GM12878 (cell line): Measurements from ENCODE around the gene IGHMBP2. TPM values are rescaled to one million over a fixed set of nuclear protein-coding genes. Genes with fewer than 3 reads are reported as not detected.

Source experiments
- BACH1 ChIP-seq: fragments of 450-650 bp; IDR thresholded peaks from 2 replicates; pipeline ENCODE4 v1.6.1; 2017; ENCODE audit warnings: mild to moderate bottlenecking, borderline replicate concordance
- BMI1 ChIP-seq: fragments of 450-650 bp; IDR thresholded peaks from 2 replicates; pipeline ENCODE4 v1.6.1; 2016; ENCODE audit warnings: mild to moderate bottlenecking, moderate library complexity, borderline replicate concordance
- EP300 ChIP-seq, 2 experiments: fragments of 150-350 bp in 1 of 2; IDR thresholded peaks; 2 replicates each; pipeline ENCODE4 v1.6.1; 2011 to 2012; ENCODE audit warnings: low read depth in 2 of 2, low read length in 2 of 2, borderline replicate concordance in 1 of 2, improper control_type of control experiment in 1 of 2, inconsistent platforms in 1 of 2; ENCODE audit not compliant: control insufficient read depth in 1 of 2
- IRF4 ChIP-seq: IDR thresholded peaks from 2 replicates; pipeline ENCODE4 v1.6.1; 2011; ENCODE audit warnings: low read depth, low read length
- MTA2 ChIP-seq: fragments of 450-650 bp; IDR thresholded peaks from 2 replicates; pipeline ENCODE4 v1.6.1; 2016; ENCODE audit warnings: low read depth, mild to moderate bottlenecking, moderate library complexity
- MTA3 ChIP-seq: IDR thresholded peaks from 2 replicates; pipeline ENCODE4 v1.6.1; 2012; ENCODE audit warnings: low read length, inconsistent platforms, borderline replicate concordance
- MXI1 ChIP-seq: fragments of 150-350 bp; IDR thresholded peaks from 2 replicates; pipeline ENCODE4 v1.6.1; 2011; ENCODE audit warnings: low read depth, mild to moderate bottlenecking, inconsistent platforms, low read length, improper control_type of control experiment
- NRF1 ChIP-seq: conservative IDR thresholded peaks from 2 replicates; pipeline ENCODE4 v1.6.1; 2011; ENCODE audit warnings: mild to moderate bottlenecking, low read depth, low read length, improper control_type of control experiment
- RAD21 ChIP-seq: IDR thresholded peaks from 2 replicates; pipeline ENCODE4 v1.6.1; 2011; ENCODE audit warnings: mild to moderate bottlenecking, low read depth, low read length, moderate library complexity; ENCODE audit not compliant: insufficient read depth
- RBBP5 ChIP-seq: fragments of 200-600 bp; sonication (generic); conservative IDR thresholded peaks from 2 replicates; pipeline ENCODE4 v1.6.1; 2016
- RCOR1 ChIP-seq: conservative IDR thresholded peaks from 2 replicates; pipeline ENCODE4 v1.6.1; 2012; ENCODE audit warnings: low read depth, low read length, improper control_type of control experiment
- TARDBP ChIP-seq: IDR thresholded peaks from 2 replicates; pipeline ENCODE4 v1.6.1; 2016; ENCODE audit warnings: borderline replicate concordance
- YBX1 ChIP-seq: fragments of 450-650 bp; IDR thresholded peaks from 2 replicates; pipeline ENCODE4 v1.6.1; 2016; ENCODE audit warnings: antibody characterized with exemption
- ZNF24 ChIP-seq: fragments of 450-650 bp; IDR thresholded peaks from 2 replicates; pipeline ENCODE4 v1.6.1; 2017; ENCODE audit warnings: antibody characterized with exemption, mild to moderate bottlenecking
- ZNF274 ChIP-seq: IDR thresholded peaks from one replicate; pipeline ENCODE4 v1.8.0; 2011; ENCODE audit not compliant: insufficient read length, insufficient read depth
- polyA plus RNA-seq, 11 experiments: library from polyadenylated mRNA; depleted of rRNA in 4 of 11; unstranded in 6 of 11; stranded (reverse) in 5 of 11; fragments of >200 nt; fragmentation: Nextera tagmentation in 4 of 11; fragmentation: Illumina TruSeq in 1 of 11; extraction: Ambion mirVana in 4 of 11; extraction: Trizol in 1 of 11; gene quantifications; 1 replicate in 1 of 11; 2 replicates in 10 of 11; pipeline versions ENCODE4 v1.2.1 to v1.2.3, GENCODE V29; 2011 to 2016; ENCODE audit warnings: inconsistent platforms in 2 of 11, missing spikeins in 2 of 11, low read depth in 1 of 11
- total RNA-seq, 4 experiments: library from RNA; depleted of rRNA in 3 of 4; stranded (reverse); fragments of >200 nt in 3 of 4; fragmentation: Illumina TruSeq in 1 of 4; extraction: Trizol in 1 of 4; gene quantifications; 2 replicates each; pipeline versions ENCODE4 v1.2.1 to v1.2.3, GENCODE V29; 2013 to 2021
- TF ChIP-seq, protein P1 (sequence below): IDR thresholded peaks from 2 replicates; pipeline ENCODE4 v1.6.1; 2011; ENCODE audit warnings: mild to moderate bottlenecking, low read depth, low read length, moderate library complexity; ENCODE audit not compliant: insufficient replicate concordance
- TF ChIP-seq, protein P2 (sequence below): fragments of 450-650 bp; IDR thresholded peaks from 2 replicates; pipeline ENCODE4 v1.6.1; 2018; ENCODE audit warnings: borderline replicate concordance, mild to moderate bottlenecking; ENCODE audit not compliant: partially characterized antibody
- TF ChIP-seq, protein P3 (sequence below): IDR thresholded peaks from 2 replicates; pipeline ENCODE4 v1.6.1; 2011; ENCODE audit warnings: borderline replicate concordance, low read depth, mild to moderate bottlenecking, moderate library complexity, mixed read lengths, low read length; ENCODE audit not compliant: insufficient read depth; ENCODE audit errors: extremely low read length
- TF ChIP-seq, protein P4 (sequence below): IDR thresholded peaks from 2 replicates; pipeline ENCODE4 v1.6.1; 2012; ENCODE audit warnings: improper control_type of control experiment, low read depth, low read length; ENCODE audit not compliant: insufficient replicate concordance

IGHMBP2 gene
- total and polyA plus RNA-seq, 10 of the 15 experiments (the other 5 are each of a cell fraction or from before 2014, with no cell fraction given), result 1.4 to 20.1 (median 11.2) TPM

DNA sequence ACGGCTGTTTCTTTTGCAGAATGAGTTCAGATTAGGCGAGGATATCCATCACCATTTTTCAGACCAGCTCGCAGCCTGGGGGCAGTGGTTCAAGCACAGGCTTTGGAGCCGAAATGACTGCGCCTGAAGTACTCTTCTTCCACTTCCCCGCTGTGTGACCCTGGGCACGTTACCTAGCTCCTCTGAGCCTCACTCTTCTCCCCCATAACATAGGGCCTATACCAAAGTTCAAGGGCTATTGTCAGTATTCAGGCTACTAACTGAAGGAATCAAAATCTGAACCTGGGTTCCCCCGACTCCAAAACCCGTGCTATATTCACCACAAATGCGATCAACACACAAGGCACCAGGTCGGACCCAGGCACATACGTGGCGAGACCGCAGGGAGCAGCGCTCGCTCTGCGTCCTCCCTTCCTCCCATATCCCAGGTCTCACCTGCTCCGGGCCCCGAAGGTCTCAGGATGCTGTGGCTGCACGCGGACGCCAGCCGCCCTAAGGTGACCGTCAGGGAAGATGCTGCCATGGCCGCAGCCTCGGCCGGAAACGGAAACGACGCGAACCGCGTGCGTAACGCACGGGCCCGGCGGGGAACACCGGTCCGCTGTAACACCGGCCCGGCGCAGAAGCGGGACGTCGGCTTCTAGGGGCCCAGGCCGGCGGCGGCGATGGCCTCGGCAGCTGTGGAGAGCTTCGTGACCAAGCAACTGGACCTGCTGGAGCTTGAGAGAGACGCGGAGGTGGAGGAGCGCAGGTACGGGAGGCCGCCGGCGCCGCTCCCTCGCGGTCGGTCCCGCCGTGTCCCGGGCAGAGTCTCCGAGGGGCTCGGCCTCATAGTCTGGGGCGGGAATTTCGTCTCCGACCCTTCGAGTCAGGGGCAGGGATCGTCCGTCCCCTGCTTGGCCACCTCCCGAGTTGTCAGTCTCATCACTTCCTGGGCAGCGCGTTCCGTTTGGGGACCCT lies at the start of gene IGHMBP2, which contains the start of gene MRPL21 (continued):
- TF ChIP-seq, protein P1, sequence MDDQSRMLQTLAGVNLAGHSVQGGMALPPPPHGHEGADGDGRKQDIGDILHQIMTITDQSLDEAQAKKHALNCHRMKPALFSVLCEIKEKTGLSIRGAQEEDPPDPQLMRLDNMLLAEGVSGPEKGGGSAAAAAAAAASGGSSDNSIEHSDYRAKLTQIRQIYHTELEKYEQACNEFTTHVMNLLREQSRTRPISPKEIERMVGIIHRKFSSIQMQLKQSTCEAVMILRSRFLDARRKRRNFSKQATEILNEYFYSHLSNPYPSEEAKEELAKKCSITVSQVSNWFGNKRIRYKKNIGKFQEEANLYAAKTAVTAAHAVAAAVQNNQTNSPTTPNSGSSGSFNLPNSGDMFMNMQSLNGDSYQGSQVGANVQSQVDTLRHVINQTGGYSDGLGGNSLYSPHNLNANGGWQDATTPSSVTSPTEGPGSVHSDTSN, result peak; percentile 31
- no peak for TF ChIP-seq MTA2
- no peak for TF ChIP-seq BMI1
- TF ChIP-seq, protein P2, sequence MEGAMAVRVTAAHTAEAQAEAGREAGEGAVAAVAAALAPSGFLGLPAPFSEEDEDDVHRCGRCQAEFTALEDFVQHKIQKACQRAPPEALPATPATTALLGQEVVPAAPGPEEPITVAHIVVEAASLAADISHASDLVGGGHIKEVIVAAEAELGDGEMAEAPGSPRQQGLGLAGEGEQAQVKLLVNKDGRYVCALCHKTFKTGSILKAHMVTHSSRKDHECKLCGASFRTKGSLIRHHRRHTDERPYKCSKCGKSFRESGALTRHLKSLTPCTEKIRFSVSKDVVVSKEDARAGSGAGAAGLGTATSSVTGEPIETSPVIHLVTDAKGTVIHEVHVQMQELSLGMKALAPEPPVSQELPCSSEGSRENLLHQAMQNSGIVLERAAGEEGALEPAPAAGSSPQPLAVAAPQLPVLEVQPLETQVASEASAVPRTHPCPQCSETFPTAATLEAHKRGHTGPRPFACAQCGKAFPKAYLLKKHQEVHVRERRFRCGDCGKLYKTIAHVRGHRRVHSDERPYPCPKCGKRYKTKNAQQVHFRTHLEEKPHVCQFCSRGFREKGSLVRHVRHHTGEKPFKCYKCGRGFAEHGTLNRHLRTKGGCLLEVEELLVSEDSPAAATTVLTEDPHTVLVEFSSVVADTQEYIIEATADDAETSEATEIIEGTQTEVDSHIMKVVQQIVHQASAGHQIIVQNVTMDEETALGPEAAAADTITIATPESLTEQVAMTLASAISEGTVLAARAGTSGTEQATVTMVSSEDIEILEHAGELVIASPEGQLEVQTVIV, result peak; percentile 41
- TF ChIP-seq IRF4, result peak; percentile 71
- peak; percentile 85 for TF ChIP-seq ZNF24
- TF ChIP-seq EP300 (IDR thresholded peaks at IDR 0.05; ENCODE audit: borderline replicate concordance in 1 of 2, control insufficient read depth in 1 of 2, low read depth in 2 of 2, low read length in 2 of 2), result no peak
- TF ChIP-seq, protein P3, sequence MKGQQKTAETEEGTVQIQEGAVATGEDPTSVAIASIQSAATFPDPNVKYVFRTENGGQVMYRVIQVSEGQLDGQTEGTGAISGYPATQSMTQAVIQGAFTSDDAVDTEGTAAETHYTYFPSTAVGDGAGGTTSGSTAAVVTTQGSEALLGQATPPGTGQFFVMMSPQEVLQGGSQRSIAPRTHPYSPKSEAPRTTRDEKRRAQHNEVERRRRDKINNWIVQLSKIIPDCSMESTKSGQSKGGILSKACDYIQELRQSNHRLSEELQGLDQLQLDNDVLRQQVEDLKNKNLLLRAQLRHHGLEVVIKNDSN, result peak; percentile 52
- no peak for TF ChIP-seq ZNF274
- no peak for TF ChIP-seq MTA3
- no peak; the same call in 1 of the 2 replicates for TF ChIP-seq RBBP5
- no peak for TF ChIP-seq YBX1
- peak; percentile 64; the same call in 1 of the 2 replicates for TF ChIP-seq RCOR1
- TF ChIP-seq MXI1, result peak; percentile 90
- peak; percentile 93 for TF ChIP-seq TARDBP
- TF ChIP-seq, protein P4, sequence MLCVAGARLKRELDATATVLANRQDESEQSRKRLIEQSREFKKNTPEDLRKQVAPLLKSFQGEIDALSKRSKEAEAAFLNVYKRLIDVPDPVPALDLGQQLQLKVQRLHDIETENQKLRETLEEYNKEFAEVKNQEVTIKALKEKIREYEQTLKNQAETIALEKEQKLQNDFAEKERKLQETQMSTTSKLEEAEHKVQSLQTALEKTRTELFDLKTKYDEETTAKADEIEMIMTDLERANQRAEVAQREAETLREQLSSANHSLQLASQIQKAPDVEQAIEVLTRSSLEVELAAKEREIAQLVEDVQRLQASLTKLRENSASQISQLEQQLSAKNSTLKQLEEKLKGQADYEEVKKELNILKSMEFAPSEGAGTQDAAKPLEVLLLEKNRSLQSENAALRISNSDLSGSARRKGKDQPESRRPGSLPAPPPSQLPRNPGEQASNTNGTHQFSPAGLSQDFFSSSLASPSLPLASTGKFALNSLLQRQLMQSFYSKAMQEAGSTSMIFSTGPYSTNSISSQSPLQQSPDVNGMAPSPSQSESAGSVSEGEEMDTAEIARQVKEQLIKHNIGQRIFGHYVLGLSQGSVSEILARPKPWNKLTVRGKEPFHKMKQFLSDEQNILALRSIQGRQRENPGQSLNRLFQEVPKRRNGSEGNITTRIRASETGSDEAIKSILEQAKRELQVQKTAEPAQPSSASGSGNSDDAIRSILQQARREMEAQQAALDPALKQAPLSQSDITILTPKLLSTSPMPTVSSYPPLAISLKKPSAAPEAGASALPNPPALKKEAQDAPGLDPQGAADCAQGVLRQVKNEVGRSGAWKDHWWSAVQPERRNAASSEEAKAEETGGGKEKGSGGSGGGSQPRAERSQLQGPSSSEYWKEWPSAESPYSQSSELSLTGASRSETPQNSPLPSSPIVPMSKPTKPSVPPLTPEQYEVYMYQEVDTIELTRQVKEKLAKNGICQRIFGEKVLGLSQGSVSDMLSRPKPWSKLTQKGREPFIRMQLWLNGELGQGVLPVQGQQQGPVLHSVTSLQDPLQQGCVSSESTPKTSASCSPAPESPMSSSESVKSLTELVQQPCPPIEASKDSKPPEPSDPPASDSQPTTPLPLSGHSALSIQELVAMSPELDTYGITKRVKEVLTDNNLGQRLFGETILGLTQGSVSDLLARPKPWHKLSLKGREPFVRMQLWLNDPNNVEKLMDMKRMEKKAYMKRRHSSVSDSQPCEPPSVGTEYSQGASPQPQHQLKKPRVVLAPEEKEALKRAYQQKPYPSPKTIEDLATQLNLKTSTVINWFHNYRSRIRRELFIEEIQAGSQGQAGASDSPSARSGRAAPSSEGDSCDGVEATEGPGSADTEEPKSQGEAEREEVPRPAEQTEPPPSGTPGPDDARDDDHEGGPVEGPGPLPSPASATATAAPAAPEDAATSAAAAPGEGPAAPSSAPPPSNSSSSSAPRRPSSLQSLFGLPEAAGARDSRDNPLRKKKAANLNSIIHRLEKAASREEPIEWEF, result no peak
- TF ChIP-seq BACH1, result peak; percentile 72; the same call in 1 of the 2 replicates
- TF ChIP-seq RAD21, result no peak
- no peak for TF ChIP-seq NRF1
